Calu3 (cell line): Measurements from ENCODE around the gene AURKA. TPM values are rescaled to one million over a fixed set of nuclear protein-coding genes. Genes with fewer than 3 reads are reported as not detected.
"Not testable (repeated sequence)": the region's sequence is repeated elsewhere in the genome, so short reads cannot be mapped to it uniquely, and the experiment has no call there.

Experiments used
- BruUV-seq: library from RNA; stranded (reverse); fragments of 400-500 nt; replicated peaks from 2 replicates; lab custom pipeline; 2021; lab: Mats Ljungman, UMichigan
- CTCF ChIA-PET: fragments of 300-600 bp; sonication (Branson Sonifier 250); formaldehyde crosslinking; loops from one replicate; lab custom pipeline; 2022; ENCODE audit warnings: antibody characterized with exemption; lab: Charles Lee
- DNase-seq: peaks from one replicate; pipeline ENCODE4 v3.0.0; 2022
- H3K27ac Mint-ChIP-seq: one replicate; pipeline ENCODE4 v1.8.0; 2022; ENCODE audit warnings: mixed read lengths; ENCODE audit not compliant: unreplicated experiment
- H3K27me3 Mint-ChIP-seq: one replicate; pipeline ENCODE4 v1.8.0; 2022; ENCODE audit warnings: mixed read lengths; ENCODE audit not compliant: unreplicated experiment
- H3K36me3 Mint-ChIP-seq: one replicate; pipeline ENCODE4 v1.8.0; 2022; ENCODE audit warnings: mild to moderate bottlenecking, moderate library complexity, mixed read lengths; ENCODE audit not compliant: insufficient read depth, unreplicated experiment
- H3K4me1 Mint-ChIP-seq: one replicate; pipeline ENCODE4 v1.8.0; 2022; ENCODE audit warnings: mild to moderate bottlenecking, low read depth, mixed read lengths; ENCODE audit not compliant: unreplicated experiment
- H3K4me3 Mint-ChIP-seq: one replicate; pipeline ENCODE4 v1.8.0; 2022; ENCODE audit warnings: mild to moderate bottlenecking, low read depth, moderate library complexity, mixed read lengths; ENCODE audit not compliant: unreplicated experiment
- H3K9me3 Mint-ChIP-seq: one replicate; pipeline ENCODE4 v1.8.0; 2022; ENCODE audit warnings: low read depth, mixed read lengths; ENCODE audit not compliant: unreplicated experiment
- intact Hi-C: fragments of 100-400 bp; cut with micrococcal nuclease; formaldehyde crosslinking; loops from one replicate; pipeline ENCODE4 v1.10.0; 2022; ENCODE audit not compliant: unreplicated experiment
- total RNA-seq: library from RNA; stranded (reverse); gene quantifications from 2 replicates; pipeline ENCODE4 v1.2.3, GENCODE V29; 2022
- TF ChIP-seq, protein P1 (sequence below): fragments of 200-600 bp; IDR thresholded peaks from one replicate; pipeline ENCODE4 v1.8.0; 2022; ENCODE audit warnings: antibody characterized with exemption; ENCODE audit not compliant: unreplicated experiment

The AURKA gene
- total RNA-seq, 1 experiment from 2014 or later, result 73.8 TPM

- peaks cover under 1% of the 10 kb centered on the region for H3K4me1 Mint-ChIP-seq
- no peak for DNase-seq
- H3K36me3 Mint-ChIP-seq, result no peaks in the 10 kb centered on the region
- H3K4me3 Mint-ChIP-seq, result no peak overlapping the region
- TF ChIP-seq, protein P1, sequence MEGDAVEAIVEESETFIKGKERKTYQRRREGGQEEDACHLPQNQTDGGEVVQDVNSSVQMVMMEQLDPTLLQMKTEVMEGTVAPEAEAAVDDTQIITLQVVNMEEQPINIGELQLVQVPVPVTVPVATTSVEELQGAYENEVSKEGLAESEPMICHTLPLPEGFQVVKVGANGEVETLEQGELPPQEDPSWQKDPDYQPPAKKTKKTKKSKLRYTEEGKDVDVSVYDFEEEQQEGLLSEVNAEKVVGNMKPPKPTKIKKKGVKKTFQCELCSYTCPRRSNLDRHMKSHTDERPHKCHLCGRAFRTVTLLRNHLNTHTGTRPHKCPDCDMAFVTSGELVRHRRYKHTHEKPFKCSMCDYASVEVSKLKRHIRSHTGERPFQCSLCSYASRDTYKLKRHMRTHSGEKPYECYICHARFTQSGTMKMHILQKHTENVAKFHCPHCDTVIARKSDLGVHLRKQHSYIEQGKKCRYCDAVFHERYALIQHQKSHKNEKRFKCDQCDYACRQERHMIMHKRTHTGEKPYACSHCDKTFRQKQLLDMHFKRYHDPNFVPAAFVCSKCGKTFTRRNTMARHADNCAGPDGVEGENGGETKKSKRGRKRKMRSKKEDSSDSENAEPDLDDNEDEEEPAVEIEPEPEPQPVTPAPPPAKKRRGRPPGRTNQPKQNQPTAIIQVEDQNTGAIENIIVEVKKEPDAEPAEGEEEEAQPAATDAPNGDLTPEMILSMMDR, result no peak
- intact Hi-C loops, result loop anchor here (2.0 to 10.0 kb wide), 2 partner anchors 94 to 1678 kb away; partner anchors contain the start of gene MC3R
- CTCF ChIA-PET, result no interaction called here
- no TSS peak for BruUV-seq
- H3K9me3 Mint-ChIP-seq, result no peaks in the 10 kb centered on the region
- no peak overlapping the region for H3K27ac Mint-ChIP-seq
- H3K27me3 Mint-ChIP-seq, result peaks cover 84% of the 10 kb centered on the region
Observed at GRCh38 chr20:56342783-56343182, 49.2 kb downstream of the AURKA start.

GRCh38 chr20:56336709-56337108 is 55.3 kb downstream of the AURKA start:
- H3K4me1 Mint-ChIP-seq, DNase-seq, H3K27ac Mint-ChIP-seq, intact Hi-C loops, BruUV-seq, H3K4me3 Mint-ChIP-seq, CTCF ChIA-PET, H3K9me3 Mint-ChIP-seq, H3K36me3 Mint-ChIP-seq: not testable (repeated sequence)
- H3K27me3 Mint-ChIP-seq, result peaks cover 54% of the 10 kb centered on the region

- no TSS peak for BruUV-seq
Observed at GRCh38 chr20:56328861-56329260, 63.2 kb downstream of the AURKA start.

DNA sequence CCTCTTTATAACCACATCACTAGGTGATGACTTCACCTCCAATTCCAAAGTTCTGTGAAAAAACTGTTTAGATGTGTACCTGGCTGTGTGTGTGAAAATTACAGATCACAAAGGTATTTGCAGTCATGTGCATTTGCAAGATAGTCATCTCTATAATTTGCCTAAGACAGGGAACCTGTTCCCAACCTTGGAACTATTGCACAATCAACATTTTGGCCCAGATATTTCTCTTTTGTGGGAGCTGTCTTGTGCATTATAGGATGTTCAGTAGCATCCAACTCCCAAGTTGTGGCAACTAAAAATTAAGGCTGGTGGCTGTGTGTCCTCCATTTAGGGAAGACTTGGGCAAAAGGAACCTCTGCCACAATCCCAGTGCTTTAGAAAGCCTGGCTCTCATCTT is 67.2 kb downstream of the AURKA start:
- H3K36me3 Mint-ChIP-seq, result no peaks in the 10 kb centered on the region
- TF ChIP-seq, protein P1, result no peak
- H3K27ac Mint-ChIP-seq, result no peak overlapping the region
- no peak for DNase-seq
- no peak overlapping the region for H3K4me3 Mint-ChIP-seq
- intact Hi-C loops, result no loop called here
- H3K27me3 Mint-ChIP-seq, result peaks cover 44% of the 10 kb centered on the region
- H3K4me1 Mint-ChIP-seq, result no peaks in the 10 kb centered on the region
- CTCF ChIA-PET, result no interaction called here
- BruUV-seq, result no TSS peak
- H3K9me3 Mint-ChIP-seq, result peaks cover 2% of the 10 kb centered on the region

More at GRCh38 chr20:56328861-56329260, 63.2 kb downstream of the AURKA start:
- peaks cover 46% of the 10 kb centered on the region for H3K27me3 Mint-ChIP-seq
- CTCF ChIA-PET, result no interaction called here
- no peaks in the 10 kb centered on the region for H3K4me1 Mint-ChIP-seq
- intact Hi-C loops, result no loop called here
- no peak overlapping the region for H3K4me3 Mint-ChIP-seq
- TF ChIP-seq, protein P1, result no peak
- peaks cover 2% of the 10 kb centered on the region for H3K9me3 Mint-ChIP-seq
- DNase-seq, result peak; percentile 12
- no peaks in the 10 kb centered on the region for H3K36me3 Mint-ChIP-seq
- H3K27ac Mint-ChIP-seq, result no peak overlapping the region

GRCh38 chr20:56323656-56324055 is 68.4 kb downstream of the AURKA start:
- DNase-seq, result no peak
- Mint-ChIP-seq H3K4me3 (no peak overlapping the region), H3K36me3 (no peaks in the 10 kb centered on the region), H3K27ac (no peak overlapping the region), H3K4me1 (no peaks in the 10 kb centered on the region), H3K9me3 (peaks cover 2% of the 10 kb centered on the region), H3K27me3 (peaks cover 53% of the 10 kb centered on the region)
- TF ChIP-seq, protein P1, result no peak
- BruUV-seq, result no TSS peak
- intact Hi-C loops, result no loop called here
- CTCF ChIA-PET, result no interaction called here
